CD4-positive, alpha-beta T cell treated with Interleukin-15 for 1 hour (primary cell): ENCODE results near the gene FOXP4.
A peak's percentile ranks its signal among the peaks of the same experiment; 100 is the strongest.

Experiments
- DNase-seq: peaks from one replicate; pipeline ENCODE4 v3.0.0-alpha.2; 2020

The FOXP4 gene

GRCh38 chr6:41586252-41587007 is 40.2 kb downstream of the FOXP4 start:
- no peak for DNase-seq

DNA sequence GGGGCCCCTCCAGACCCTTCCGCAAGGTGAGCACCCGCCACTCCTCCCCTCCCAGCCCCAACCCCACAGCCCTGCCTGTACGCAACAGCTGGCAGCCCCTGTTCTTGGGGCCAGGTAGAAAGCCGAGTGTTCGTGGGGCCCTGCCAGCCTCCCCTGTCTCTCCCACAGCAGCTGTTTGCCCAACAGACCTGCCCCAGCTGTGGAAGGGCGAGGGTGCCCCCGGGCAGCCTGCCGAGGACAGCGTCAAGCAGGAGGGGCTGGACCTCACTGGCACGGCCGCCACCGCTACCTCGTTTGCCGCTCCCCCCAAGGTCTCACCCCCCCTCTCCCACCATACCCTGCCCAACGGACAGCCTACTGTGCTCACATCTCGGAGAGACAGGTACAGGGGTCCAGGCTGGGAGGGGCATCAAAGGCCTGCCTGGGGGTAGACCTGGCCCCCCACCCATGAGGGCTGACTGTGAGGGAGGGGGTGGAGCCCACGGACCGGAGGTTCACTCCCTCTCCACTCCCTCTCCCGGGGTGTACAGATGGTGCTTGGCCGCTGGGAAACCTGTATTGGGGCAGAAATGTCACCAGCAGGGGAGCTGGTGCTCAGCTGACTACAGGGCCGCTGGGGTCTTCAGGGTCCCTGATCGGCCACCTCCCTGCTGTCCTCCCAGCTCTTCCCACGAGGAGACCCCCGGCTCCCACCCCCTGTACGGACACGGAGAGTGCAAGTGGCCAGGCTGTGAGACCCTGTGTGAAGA is 41.1 kb downstream of the FOXP4 start:
- no peak for DNase-seq

GRCh38 chr6:41588111-41588510 is 41.9 kb downstream of the FOXP4 start:
- no peak for DNase-seq

DNA sequence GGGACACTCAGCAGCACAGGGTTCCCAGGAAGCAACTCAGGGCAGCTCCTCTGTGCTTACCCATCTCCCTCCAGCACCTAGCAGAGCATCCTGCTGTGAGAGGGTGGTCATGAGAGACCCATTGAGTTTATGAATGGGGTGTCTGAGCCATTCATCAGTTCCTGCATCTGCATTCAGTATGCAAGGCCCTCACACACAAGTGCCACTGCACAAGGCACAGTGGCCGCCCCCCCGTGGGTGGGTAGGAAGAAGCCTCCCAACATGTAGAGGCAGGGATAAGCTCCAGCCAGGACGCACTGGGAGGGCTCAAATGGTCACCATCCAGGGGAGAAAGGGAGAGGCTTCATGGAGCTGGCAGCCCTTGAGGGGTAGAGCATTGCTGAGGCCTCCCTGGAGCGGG is 43.0 kb downstream of the FOXP4 start:
- DNase-seq: no peak

GRCh38 chr6:41589636-41590622 is 43.7 kb downstream of the FOXP4 start:
- no peak for DNase-seq

- no peak for DNase-seq
Measured at GRCh38 chr6:41591122-41591521, 44.9 kb downstream of the FOXP4 start.

GRCh38 chr6:41591859-41592502 is 45.8 kb downstream of the FOXP4 start:
- peak; percentile 64 for DNase-seq

DNA sequence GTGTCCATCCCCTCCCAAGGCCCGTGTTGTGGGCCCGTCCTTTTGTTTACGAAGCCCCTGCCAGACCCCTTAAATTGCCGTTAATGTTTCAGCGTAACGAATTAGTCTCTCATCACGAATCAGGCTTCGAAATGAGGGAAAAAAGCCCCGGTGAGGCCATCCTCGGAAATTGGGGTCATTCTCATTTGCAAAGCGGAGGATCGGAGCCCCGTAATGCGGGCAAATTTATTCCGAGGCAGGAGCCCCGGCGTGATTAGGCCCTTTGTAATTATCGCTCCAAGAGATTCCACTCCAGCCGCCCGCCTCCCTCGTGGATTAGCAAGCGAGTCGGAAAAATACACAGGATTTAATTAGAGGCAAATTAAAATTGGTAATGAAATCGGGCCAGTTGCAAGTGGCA is 47.2 kb downstream of the FOXP4 start:
- DNase-seq: no peak

- no peak for DNase-seq
Measured at GRCh38 chr6:41593839-41594238, 47.7 kb downstream of the FOXP4 start.

DNA sequence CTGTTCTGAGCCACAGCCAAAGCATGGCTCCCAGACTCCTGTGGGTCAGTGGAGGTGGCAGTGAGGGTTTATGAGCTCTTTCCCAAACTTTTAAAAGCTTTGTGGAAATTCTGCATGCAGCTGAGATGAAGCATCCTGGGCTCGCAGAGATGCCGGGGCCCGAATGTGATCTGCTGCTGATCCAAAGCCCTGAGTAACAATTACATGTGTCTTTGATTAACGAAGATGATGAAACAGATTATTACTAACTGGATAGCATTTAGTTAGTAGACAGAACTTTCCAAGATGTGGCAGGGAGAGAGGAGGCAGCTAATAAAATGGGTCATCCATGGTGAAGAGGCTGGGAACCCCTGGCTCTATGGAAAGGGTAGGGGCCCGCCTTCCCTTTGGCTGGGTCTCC is 48.1 kb downstream of the FOXP4 start:
- DNase-seq: no peak

GRCh38 chr6:41594766-41595165 is 48.6 kb downstream of the FOXP4 start:
- no peak for DNase-seq

GRCh38 chr6:41595166-41595565 is 49.0 kb downstream of the FOXP4 start:
- DNase-seq: no peak

GRCh38 chr6:41596096-41596685 is 50.0 kb downstream of the FOXP4 start:
- DNase-seq: no peak

GRCh38 chr6:41596807-41597206 is 50.6 kb downstream of the FOXP4 start:
- DNase-seq: no peak

- no peak for DNase-seq
Measured at GRCh38 chr6:41597246-41598000, 51.2 kb downstream of the FOXP4 start.

- DNase-seq: no peak
Measured at GRCh38 chr6:41598670-41599014, 52.5 kb downstream of the FOXP4 start.

DNA sequence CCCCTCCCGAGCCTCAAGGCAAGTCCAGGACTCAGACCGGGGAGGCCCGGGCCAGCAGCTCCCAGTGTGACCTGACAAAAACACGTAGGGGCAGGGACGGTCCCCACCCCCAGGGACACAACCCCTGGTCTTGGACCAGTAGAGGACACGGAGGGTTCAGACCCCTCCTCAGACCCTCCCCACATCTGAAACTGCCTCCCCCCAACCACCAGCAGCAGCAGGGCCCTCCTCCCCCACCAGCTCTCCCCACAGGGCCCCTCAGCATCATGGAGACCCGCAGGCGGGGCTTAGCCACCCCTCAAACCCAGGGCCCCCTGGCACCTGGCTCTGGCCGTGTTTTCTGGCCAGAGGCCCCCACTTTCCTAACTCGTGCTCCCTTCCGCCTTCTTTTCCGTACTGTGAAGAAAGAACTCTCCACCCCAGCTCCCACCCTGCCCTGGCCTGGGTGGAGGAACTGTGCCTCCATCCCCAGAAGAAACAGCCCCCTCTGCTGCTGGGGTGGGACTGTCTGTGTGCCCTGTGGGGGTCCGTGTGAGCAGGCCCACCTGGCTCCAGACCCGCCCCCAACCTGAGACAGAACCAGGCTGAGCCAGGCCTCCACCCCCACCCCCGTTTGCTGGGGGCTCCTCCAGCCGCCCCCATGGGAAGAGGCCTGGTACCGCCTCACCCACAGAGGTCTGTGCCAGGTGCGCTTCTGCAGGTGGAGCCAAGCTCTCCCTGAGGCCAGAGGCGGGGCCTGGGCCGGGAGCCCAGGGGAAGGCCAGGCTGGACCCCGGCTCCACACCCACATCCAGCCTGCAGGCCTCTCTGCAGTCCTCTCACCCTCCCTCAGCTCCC is 53.1 kb downstream of the FOXP4 start:
- no peak for DNase-seq

GRCh38 chr6:41599852-41600445 is 53.8 kb downstream of the FOXP4 start:
- DNase-seq: no peak

DNA sequence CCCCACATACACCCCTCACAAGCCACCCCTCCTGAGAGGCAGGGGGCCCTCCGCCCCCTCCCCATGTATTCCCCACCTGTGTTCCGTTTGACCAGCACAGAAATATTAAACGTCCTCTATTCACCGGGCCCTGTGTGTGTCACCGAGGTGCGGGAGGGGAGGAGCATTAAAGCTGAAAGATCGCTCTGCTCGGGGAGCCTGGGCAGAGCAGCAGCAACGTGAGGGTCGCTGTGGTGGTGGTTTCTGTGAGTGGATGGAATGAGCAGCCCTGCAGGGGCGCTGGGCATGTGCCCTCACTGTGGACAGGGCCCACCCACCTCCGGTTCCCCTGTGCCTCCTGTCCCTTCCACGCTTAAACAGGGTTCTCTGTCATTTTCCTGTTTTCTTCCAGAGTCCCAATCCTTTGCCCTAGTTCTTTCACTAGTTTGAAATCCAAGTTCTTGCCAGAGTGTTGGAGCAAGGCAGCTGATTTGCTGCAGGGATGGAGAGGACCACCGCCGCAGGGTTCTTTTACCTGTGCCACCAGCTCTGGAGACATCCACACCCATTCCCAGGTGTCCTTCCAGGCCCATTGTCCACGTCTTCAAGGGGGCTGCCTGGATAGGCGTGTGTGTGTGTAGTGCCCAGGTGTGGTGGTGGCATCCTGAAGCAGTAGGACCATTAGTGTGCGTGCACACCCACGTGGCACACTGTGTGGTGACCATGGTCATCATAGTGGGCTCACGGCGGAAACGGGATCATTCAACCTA is 54.5 kb downstream of the FOXP4 start:
- DNase-seq: no peak

DNA sequence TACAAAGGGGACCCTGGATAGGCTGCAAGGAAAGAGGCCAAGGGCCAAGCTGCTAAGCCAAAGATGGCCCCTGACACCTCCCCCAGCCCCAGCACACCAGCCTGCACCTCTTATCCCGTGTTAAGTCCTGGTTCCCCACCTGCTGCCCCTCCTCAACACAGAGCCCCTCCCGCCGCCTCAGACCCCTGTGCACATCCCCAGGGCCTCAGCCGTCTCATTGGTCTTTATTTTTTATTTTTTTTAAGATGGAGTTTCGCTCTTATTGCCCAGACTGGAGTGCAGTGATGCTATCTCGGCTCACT is 55.0 kb downstream of the FOXP4 start:
- no peak for DNase-seq
